Cardiac septum (tissue), 1 donor: ENCODE measurements around the gene IGSF11. TPM values are rescaled to one million over a fixed set of nuclear protein-coding genes. Genes with fewer than 3 reads are reported as not detected.
"Not testable (repeated sequence)": the region's sequence is repeated elsewhere in the genome, so short reads cannot be mapped to it uniquely, and the experiment has no call there.

ENCODE experiments used
- DNase-seq: peaks from one replicate; pipeline ENCODE4 v3.0.0-alpha.2; 2020; ENCODE audit warnings: low spot score
- intact Hi-C: fragments of 100-400 bp; cut with DNase I; formaldehyde crosslinking; loops from one replicate; pipeline ENCODE4 v1.14.0; 2022
- long read RNA-seq: library from polyadenylated mRNA; unstranded; transcript quantifications from one replicate; pipeline ENCODE4 v2.0.0, GENCODE V29; 2021
- total RNA-seq: library from RNA; stranded (reverse); fragmentation: NEBNext Ultra II Directional; extraction: Animal tissue kit (Norgen Biotek cat#: 25700); gene quantifications from one replicate; pipeline ENCODE4 v1.2.1, GENCODE V29; 2021
- donor health status: DM: no; HTN: no; CAD: no.

Gene IGSF11
- 1.8 TPM for total RNA-seq
- long read RNA-seq, partial matches to known transcripts = 1 of 2 reads
- long read RNA-seq, other reads (novel, unspliced or antisense) = 1 of 2 reads

GRCh38 chr3:119034256-119035013, at the start of gene IGSF11:
TSS of gene IGSF11 (minus strand) at chr3:119034846. CDS start at chr3:119034582, 264 bp downstream.
- intact Hi-C loops = loop anchor here (1.0 to 5.0 kb wide), 3 partner anchors 64 to 150 kb away; no protein-coding TSS in a partner anchor
- peak; percentile 77 for DNase-seq

- intact Hi-C loops = no loop called here
Observed at GRCh38 chr3:119080364-119080763, 45.7 kb upstream of the IGSF11 start.

GRCh38 chr3:119073258-119074001, 38.8 kb upstream of the IGSF11 start:
- intact Hi-C loops = no loop called here
- DNase-seq = no peak

More at GRCh38 chr3:119080364-119080763, 45.7 kb upstream of the IGSF11 start:
- DNase-seq = no peak

GRCh38 chr3:119072451-119072850, 37.8 kb upstream of the IGSF11 start:
- intact Hi-C loops, DNase-seq: not testable (repeated sequence)

- DNase-seq = no peak
- intact Hi-C loops = no loop called here
Observed at GRCh38 chr3:119069725-119070124, 35.1 kb upstream of the IGSF11 start.

- DNase-seq = no peak
- intact Hi-C loops = no loop called here
Observed at GRCh38 chr3:119063471-119063870, 28.8 kb upstream of the IGSF11 start.

GRCh38 chr3:119062892-119063291, 28.2 kb upstream of the IGSF11 start:
- intact Hi-C loops = no loop called here
- DNase-seq = no peak

GRCh38 chr3:119044593-119044992, 9.9 kb upstream of the IGSF11 start:
- DNase-seq = no peak
- intact Hi-C loops = no loop called here

GRCh38 chr3:119042162-119042561, 7.5 kb upstream of the IGSF11 start:
- intact Hi-C loops = no loop called here
- DNase-seq = no peak

GRCh38 chr3:119035014-119035346, 334 bp upstream of the IGSF11 start:
- intact Hi-C loops = loop anchor here (2.0 kb wide), 1 partner anchor 64 kb away; no protein-coding TSS in a partner anchor
- DNase-seq = no peak

GRCh38 chr3:119033393-119034255, 1.0 kb downstream of the IGSF11 start:
- no peak for DNase-seq
- intact Hi-C loops = loop anchor here (1.0 to 5.0 kb wide), 3 partner anchors 65 to 149 kb away; no protein-coding TSS in a partner anchor

- intact Hi-C loops = no loop called here
- no peak for DNase-seq
Observed at GRCh38 chr3:119025171-119025795, 9.4 kb downstream of the IGSF11 start.

GRCh38 chr3:119019767-119020518, 14.7 kb downstream of the IGSF11 start:
- DNase-seq = no peak
- intact Hi-C loops = no loop called here

- intact Hi-C loops = no loop called here
- no peak for DNase-seq
Observed at GRCh38 chr3:119018690-119019463, 15.8 kb downstream of the IGSF11 start.

GRCh38 chr3:119015942-119016341, 18.7 kb downstream of the IGSF11 start:
- intact Hi-C loops = no loop called here
- no peak for DNase-seq

- intact Hi-C loops = no loop called here
- no peak for DNase-seq
Observed at GRCh38 chr3:119013951-119014350, 20.7 kb downstream of the IGSF11 start.

GRCh38 chr3:119011528-119011927, 23.1 kb downstream of the IGSF11 start:
- intact Hi-C loops = no loop called here
- DNase-seq = no peak

- DNase-seq = no peak
- intact Hi-C loops = no loop called here
Observed at GRCh38 chr3:118997190-118997589, 37.5 kb downstream of the IGSF11 start.
